HG03378 (cell line): Measurements from ENCODE around the gene ZNF862.

Experiments used
- ATAC-seq: cut with Tn5 transposase; IDR thresholded peaks from one replicate; pipeline ENCODE4 v1.9.1; 2021; ENCODE audit warnings: mild to moderate bottlenecking, moderate library complexity; ENCODE audit not compliant: unreplicated experiment

ZNF862 gene

DNA sequence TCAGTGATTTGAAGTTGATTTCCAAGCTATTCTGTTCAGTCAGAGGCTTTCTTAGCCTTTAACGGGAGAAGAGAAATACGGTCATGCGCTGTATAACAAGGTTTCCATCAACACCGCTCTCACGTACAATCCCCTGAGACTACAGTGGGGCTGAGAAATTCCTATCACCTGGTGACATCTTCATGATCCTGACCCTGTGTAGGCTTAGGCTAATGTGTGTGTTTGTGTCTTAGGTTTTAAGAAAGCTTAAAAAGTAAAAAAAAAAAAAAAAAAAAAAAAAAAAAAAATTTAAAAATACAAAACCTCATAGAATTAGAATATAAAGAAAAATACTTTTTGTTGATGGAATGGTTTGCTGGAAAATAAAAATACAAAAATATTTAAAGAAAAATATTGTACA, 1.8 kb downstream of the ZNF862 start:
- ATAC-seq, result no peak

DNA sequence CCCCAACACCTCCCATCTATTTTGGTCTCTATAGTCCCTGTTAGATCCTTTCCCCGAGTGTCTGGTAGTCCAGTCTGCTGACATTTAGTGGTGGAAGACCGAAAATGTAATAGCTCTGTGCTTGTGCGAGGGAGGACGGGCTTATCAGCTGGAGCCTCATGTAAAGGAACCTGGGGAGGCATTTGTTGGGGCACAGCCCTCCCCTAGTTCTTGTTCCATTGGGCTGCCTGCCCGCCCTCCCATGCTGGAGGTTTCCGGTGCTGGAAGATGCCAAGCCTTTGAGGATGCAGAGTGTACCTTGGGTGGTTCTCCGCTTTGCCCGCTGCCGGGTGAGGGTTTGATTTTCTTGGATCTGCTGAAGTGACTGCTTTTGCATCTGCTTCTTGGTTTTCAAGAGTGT, 5.4 kb downstream of the ZNF862 start:
- no peak for ATAC-seq

DNA sequence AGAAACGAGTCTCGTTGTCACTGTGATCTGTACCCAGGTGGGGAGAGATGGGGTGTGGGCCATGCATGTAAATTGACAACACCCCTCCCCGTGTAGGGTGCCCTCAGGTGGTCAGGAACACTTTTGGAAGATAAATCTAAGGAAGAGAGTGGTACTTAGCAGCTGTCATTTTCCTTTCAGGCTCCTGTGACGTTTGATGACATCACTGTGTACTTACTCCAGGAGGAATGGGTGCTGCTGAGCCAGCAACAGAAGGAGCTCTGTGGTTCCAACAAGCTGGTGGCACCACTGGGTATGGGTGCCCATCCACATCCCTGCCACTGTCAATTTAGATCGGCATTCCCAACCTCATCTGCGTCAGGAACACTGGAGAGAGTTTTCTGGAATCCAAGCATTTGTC, 6.3 kb downstream of the ZNF862 start:
- ATAC-seq, result no peak

DNA sequence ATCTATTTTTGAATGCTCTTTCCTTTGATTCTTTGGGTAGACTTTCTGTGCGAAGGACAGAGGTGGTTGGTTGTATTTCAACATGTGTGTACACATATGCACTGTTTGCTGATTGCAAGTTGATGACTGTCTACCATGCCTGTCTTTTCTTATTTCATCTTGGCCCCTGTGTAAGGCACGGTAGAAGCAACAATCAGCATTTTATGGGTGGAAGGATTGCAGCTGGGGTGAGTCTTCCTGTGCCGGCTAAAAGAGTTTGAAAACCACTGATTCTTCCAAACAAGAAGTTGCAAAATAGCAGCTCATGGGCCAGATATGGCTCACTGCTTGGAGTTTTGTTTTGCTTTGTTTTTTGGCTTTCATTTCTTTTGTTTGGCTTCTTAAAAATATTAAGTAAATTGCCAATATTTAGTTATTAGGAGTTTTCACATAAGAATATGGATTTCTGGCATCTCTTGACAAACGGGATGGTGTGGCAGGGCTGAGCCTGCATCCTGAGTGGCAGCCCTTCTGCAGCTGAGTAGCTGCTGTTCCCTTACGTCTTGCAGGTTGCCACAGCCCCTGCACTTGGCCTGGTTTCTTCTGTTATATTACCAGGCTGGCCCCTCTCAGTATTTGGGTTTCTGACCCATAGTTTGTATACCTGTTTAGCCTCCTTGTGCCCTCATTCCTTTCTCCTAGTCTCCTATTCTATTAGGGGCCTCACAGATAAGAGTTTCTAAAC, 7.2 kb downstream of the ZNF862 start:
- no peak for ATAC-seq

DNA sequence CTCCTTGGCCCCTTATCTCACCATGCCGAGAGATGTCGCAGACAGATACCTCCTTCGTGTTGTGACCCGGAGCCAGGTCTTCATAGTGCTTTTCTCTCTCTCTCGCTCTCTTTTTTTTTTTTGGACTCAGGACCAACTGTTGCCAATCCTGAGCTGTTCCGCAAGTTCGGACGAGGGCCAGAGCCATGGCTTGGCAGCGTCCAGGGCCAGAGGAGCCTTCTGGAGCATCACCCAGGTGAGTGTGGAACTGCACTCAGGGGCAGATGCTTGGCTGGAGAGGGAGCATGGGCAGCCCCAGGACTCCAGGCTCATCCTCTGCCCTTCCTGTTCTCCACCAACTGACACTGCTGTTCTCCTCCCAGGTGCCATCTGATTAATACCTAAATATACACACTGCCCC, 7.8 kb downstream of the ZNF862 start:
- no peak for ATAC-seq

DNA sequence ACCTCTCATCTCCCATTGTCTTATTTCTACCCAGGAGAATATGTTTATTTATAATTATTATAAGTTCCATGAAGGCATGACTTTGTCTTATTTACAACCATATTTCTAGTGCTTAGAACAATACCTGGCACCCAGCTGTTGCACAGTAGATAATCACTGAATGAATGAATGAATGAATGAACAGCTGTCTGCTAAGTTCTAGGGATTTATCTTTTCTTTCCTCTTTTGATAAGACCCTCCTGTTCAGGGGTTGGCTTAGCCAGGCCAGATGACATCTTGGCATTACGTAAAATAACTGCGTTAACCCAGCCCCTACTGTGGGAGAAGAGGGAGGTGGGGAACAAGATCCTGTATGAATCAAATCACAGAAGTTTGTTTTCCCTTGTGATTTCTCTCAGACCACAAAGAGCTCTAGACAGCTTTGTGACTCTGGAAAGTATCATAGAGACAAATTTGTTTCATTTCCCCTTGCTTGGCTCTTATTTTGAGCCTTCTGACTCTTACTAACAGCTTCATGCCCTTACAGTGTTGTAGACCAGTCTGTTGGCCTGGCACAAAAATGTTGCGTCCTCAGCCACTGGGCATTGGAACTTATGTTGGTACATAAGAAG, 8.4 kb downstream of the ZNF862 start:
- peak; percentile 89 for ATAC-seq

DNA sequence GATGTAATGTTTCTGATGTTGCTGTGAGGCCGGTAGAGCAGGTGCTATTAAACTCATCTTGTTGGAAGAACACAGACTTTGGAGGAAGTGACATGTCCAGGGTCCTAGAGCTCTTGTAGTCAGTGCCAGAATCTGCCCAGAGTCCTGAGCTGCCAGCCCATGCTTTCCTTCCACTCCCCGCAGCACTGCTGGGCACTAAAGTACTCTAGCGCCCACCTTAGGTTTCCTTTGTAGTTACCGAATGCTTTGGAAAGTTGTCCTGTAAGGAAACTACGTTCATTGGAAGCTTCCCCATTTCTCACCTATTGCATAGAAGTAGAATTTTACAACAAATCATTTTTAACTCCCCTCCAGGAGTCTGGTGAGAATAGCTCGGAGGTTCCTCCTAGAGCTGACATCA, 11.0 kb downstream of the ZNF862 start:
- ATAC-seq, result no peak

DNA sequence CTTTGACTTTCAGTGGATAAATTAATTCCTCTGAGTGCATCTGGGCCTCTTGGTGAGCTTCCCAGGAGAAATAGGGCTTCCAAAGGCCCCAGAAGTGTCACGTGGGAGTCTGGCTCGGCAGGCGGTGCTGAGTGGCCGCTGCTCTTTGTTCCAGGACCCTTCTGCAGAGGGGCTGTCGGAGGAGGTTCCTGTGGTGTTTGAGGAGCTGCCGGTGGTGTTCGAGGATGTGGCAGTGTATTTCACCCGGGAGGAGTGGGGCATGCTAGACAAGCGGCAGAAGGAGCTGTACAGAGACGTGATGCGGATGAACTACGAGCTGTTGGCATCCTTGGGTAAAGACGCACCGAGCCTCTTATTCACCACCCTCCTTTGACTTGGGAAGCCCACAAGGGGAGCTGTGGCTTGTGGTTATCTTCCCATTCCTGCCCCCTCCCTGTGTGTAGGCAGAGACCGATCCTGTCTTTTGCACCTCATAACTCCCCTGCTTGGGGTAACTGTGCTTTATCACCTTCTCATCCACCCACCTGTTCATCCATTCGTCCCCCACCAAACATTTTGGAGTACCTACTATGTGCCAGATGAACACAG, 11.9 kb downstream of the ZNF862 start:
- ATAC-seq, result no peak

DNA sequence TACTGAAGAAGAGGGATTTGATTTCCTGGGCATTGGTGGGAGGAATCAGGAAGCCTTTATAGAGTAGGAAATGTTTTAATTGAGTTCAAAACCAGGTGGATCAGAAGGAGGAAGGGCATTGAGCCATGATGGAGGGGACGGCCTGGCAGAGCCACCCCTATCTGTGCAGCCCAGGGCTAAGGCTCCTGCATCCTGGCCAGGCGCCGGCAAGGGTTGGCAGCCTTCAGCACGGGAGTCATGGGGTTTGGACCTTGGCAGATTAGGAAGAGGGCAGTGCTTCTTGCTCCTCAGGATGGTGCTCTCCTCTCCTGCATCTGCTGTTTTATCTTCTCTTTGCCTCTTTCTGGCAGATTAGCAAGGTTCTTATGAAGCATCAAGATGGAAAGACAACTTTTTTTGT, 12.5 kb downstream of the ZNF862 start:
- no peak for ATAC-seq

DNA sequence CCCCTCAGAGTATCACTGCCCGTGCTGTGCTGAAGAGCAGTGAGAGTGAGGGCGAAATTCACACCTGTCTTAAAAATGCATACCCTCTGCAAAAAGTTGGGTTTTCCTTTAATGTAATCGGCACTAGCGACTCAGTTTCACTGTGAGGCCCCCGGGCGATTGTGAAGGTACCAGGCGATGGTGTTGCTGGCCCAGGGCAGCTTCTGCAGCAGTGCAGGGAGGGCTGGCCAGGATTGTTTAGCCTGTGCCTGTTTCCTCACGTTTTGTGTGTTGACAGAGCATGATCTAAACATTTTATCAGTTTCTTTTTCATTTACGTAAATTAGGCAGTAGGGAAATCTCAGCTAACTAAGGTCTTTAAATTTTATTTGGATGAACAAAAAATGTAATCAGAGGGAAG, 13.3 kb downstream of the ZNF862 start:
- ATAC-seq, result no peak

DNA sequence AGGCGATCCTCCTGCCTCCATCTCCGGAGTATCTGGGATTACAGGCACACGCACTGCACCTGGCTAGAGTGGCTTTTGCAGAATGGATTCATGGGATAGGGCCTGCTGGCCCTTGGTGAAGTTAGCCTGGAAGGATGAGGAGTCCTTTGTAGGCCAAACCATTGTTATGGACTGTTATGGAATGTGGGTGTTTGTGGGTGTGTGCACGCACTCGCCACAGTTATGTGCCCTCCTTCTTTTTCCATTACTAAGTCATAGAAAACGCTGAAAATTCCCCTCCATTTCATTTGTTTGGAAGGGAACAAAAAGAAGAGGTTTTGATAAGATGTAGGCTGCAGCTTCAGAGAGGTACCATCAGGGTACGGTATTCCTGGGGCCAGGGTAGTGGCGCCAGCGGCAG, 15.0 kb downstream of the ZNF862 start:
- ATAC-seq, result no peak

DNA sequence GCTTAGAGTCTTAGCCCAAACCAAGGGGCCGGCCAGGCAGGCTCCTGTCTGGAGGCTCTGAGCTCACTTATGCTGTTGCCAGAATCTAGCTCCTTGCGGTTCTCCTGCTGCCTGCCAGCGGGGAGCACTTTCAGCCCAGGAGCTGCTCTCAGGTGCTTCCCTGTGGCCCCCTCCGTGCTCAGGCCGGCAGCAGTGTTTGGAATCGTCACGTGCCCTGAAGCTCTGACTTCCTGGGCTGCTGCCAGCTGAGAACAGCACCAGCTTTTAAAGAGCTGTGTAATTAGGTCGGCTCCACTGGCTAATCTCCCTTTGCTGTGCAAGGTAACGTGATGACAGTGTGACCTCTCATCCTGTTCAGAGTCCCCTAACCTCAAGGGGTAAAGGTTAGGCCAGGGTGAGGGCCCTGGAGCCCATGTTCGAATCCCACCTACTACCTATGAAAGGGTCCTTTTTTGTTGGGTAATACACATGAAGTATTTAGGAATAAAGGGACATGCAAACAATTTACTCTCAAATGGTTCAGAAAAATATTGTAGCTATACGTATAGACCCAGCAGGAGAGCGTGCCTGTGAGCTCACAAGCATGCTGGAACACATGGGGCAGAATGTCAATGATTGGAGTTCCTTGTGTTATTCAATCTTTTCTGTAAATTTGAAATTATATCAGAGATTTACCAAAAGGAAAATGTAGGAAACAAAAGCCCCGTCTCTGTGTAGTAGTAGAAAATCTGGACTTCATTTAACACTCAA, 16.6 kb downstream of the ZNF862 start:
- no peak for ATAC-seq

DNA sequence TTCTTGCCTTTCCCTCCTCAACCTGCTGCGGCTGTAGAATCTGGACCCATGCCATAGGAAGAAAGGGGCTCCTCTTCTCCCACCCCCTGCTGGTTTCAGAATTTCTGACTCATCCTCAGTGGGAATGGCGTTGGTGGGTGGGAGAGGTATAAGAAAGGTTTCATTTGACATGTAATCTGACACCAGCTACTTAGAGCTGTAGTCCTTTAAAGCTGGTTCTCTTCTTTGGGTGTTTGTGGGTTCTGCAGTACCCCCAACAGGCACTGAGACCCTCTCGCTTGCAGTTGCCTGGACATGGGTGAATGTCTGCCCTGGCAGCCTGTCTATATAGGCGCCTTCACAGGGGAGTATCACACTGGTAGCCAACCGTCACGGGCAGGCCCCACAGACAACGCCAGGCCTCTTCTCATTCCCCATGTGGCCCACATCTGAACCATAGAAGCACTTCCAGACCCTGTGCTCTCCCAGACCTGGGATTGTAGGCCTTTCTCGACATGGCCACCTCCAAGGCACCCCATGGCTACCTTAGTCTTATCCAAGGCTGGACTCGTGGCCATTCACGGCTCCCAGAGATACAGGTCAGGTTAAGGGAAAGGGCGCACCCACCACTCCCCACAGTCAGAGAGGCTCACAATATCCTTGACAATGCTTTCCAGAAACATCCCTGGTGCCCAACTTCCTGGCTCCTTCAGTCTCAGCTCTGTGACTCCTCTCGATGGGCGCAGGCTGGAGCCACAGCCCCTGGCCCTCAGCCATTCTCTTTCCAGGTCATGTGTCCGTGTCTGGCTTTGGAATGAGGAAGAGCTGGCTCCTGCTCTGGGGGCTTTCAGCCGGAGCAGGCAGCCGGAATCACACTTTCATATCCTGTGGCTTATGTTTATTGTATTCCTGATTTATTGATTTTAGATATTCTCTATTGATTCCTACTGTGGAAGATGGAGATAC, 17.5 kb downstream of the ZNF862 start:
- no peak for ATAC-seq

DNA sequence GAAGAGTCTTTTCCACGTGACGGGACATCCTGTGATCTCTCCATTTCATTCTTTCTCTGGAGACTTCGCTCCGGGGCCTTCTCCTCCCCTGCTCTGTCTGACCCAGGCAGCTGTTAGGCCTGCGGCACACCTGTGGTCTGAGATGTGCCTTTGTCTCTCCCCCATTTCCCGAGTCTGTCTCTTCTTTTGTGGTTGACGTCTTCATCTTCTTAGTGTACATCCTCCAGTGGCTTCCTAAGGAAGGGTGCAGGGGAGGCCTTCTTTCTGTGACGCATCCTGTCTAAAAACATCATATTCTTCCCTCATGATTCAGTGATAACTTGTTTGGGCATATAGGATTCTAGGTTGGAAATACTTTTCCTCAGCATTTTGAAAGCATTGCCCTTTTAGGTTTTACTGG, 18.4 kb downstream of the ZNF862 start:
- no peak for ATAC-seq

DNA sequence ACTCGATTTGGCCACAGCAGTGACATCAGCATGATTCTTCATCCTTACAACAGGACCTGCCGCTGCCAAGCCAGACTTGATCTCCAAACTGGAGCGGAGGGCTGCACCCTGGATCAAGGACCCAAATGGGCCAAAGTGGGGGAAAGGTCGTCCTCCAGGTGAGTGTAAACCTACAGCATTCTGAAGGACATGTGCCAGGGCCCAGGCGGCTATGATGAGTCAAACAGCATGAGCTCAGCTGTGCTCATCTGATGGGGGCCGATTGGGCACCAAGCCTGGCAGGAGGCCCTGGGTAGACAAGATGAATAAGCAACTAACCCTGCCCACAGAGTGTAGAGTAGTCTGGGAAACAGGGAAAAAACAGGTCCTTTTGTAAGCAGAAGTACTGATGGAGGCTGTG, 21.2 kb downstream of the ZNF862 start:
- no peak for ATAC-seq

DNA sequence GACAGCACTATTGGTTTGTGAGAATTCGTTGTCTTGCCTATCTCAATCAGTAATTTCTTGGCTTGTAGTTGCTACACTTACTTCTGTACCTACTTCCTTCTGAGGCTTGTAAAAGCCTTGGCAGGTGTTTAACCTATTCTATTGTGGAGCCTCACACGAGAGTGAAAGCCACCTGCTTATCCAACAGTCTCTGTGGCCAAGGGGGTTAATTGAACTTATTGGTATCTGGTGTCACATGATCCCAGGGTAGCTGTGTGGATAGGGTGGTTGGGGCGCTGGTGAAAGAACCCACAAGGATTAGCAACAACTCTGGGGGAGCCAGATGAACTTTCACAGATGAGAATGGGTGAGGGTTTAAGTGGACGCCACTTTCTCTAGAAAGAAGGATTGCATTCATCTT, 21.7 kb downstream of the ZNF862 start:
- no peak for ATAC-seq

DNA sequence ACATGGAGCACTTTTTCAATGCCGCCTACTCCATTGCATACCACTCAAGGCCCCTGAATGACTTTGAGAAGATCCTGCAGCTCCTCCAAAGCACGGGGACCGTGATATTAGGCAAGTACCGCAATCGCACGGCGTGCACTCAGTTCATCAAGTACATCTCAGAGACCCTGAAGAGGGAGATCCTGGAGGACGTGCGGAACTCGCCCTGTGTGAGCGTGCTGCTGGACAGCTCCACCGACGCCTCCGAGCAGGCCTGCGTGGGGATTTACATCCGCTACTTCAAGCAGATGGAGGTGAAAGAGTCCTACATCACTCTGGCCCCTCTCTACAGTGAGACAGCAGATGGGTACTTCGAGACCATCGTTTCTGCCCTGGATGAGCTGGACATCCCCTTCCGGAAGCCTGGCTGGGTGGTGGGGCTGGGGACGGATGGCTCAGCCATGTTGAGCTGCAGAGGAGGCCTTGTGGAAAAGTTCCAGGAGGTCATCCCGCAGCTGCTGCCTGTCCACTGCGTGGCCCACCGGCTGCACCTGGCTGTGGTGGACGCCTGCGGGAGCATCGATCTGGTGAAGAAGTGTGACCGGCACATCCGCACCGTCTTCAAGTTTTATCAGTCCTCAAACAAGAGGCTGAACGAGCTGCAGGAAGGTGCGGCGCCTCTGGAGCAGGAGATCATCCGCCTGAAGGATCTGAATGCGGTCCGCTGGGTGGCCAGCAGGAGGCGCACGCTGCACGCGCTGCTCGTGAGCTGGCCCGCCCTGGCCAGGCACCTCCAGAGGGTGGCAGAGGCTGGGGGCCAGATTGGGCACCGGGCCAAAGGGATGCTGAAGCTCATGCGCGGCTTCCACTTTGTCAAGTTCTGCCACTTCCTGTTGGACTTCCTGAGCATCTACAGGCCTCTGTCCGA, 22.9 kb downstream of the ZNF862 start:
- no peak for ATAC-seq

DNA sequence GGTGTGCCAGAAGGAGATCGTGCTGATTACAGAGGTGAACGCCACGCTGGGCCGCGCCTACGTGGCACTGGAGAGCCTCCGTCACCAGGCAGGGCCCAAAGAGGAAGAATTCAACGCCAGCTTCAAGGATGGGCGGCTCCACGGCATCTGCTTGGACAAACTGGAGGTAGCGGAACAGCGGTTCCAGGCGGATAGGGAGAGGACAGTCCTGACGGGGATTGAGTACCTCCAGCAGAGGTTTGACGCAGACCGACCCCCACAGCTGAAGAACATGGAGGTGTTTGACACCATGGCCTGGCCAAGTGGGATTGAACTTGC, 23.5 kb downstream of the ZNF862 start:
- no peak for ATAC-seq

DNA sequence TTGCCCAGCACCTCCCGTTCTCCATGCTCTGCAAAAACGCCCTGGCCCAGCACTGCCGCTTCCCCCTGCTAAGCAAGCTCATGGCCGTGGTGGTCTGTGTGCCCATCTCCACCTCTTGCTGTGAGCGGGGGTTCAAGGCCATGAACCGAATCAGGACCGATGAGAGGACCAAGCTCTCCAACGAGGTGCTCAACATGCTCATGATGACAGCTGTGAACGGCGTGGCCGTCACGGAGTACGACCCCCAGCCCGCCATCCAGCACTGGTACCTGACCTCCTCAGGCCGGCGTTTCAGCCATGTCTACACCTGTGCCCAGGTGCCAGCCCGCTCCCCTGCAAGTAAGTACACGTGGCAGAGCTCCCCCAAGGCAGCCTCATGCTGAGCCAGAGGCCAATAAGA, 24.0 kb downstream of the ZNF862 start:
- ATAC-seq, result no peak

DNA sequence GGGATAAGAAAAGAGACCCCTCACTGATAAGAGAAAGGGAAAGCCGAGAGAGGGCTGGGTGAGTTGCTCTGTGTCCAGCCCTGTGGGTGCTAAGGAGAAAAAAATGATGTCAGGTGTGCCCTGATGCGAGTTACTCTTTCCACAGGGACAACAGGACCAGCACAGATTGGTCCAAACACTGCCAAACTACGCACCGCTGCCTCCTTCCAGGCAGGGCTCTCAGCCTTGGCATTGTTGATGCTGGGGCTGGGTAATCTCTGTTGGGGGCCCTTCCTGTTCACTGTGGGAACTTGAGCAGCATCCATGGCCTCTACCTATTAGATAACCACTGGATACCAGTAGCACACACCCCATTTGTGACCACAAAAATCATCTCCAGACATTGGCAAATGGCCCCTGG, 25.3 kb downstream of the ZNF862 start:
- ATAC-seq, result no peak
